NCI-H2196 treated with DMSO at 0.1 percent for 48 hours (cell line): ENCODE results near the gene KIF5A.
A peak's percentile ranks its signal among the peaks of the same experiment; 100 is the strongest.
"Not testable (repeated sequence)": the region's sequence is repeated elsewhere in the genome, so short reads cannot be mapped to it uniquely, and the experiment has no call there.

Experiments
- DNase-seq: peaks from one replicate; lab custom pipeline; 2025; ENCODE audit not compliant: unreplicated experiment; lab: John Stamatoyannopoulos, UW

Gene KIF5A

GRCh38 chr12:57581802-57582201 lies 32.0 kb downstream of the KIF5A start:
- DNase-seq, result no peak

- no peak for DNase-seq
Observed at GRCh38 chr12:57582440-57582839, 32.6 kb downstream of the KIF5A start.

GRCh38 chr12:57583008-57583831 lies 33.4 kb downstream of the KIF5A start:
- DNase-seq, result peak; percentile 57

- DNase-seq, result no peak
Observed at GRCh38 chr12:57584050-57584449, 34.2 kb downstream of the KIF5A start.

- DNase-seq, result no peak
Observed at GRCh38 chr12:57584690-57585089, 34.8 kb downstream of the KIF5A start.

- DNase-seq, result no peak
Observed at GRCh38 chr12:57585156-57585555, 35.3 kb downstream of the KIF5A start.

- DNase-seq, result no peak
Observed at GRCh38 chr12:57586128-57586527, 36.3 kb downstream of the KIF5A start.

- DNase-seq, result no peak
Observed at GRCh38 chr12:57586832-57587429, 37.1 kb downstream of the KIF5A start.

GRCh38 chr12:57588951-57589610 lies 39.2 kb downstream of the KIF5A start:
- DNase-seq, result not testable (repeated sequence)

GRCh38 chr12:57590479-57590863 lies 40.6 kb downstream of the KIF5A start:
- DNase-seq, result no peak

GRCh38 chr12:57590864-57591781 lies 41.3 kb downstream of the KIF5A start, which contains the start of gene PIP4K2C:
PIP4K2C (plus strand) TSS chr12:57591192; CDS start chr12:57591290, 98 bp downstream.
- peak; percentile 76 for DNase-seq

- no peak for DNase-seq
Observed at GRCh38 chr12:57591782-57592325, 42.0 kb downstream of the KIF5A start.

- no peak for DNase-seq
Observed at GRCh38 chr12:57592551-57593165, 42.8 kb downstream of the KIF5A start.

- no peak for DNase-seq
Observed at GRCh38 chr12:57593187-57593586, 43.3 kb downstream of the KIF5A start.

GRCh38 chr12:57600395-57600794 lies 50.6 kb downstream of the KIF5A start:
- no peak for DNase-seq

GRCh38 chr12:57602544-57602943 lies 52.7 kb downstream of the KIF5A start:
- no peak for DNase-seq

- DNase-seq, result no peak
Observed at GRCh38 chr12:57603324-57603723, 53.5 kb downstream of the KIF5A start.

- DNase-seq, result no peak
Observed at GRCh38 chr12:57603815-57604453, 54.1 kb downstream of the KIF5A start.

GRCh38 chr12:57604454-57604991 lies 54.7 kb downstream of the KIF5A start, which contains the start of gene DTX3:
DTX3 (plus strand) TSS chr12:57604824; CDS start chr12:57606518, 1,694 bp downstream.
- DNase-seq, result no peak
